A673 (cell line): ENCODE measurements around the gene LRRC30.

ENCODE experiments used
- EZH2 ChIP-seq: fragments of 200-600 bp; sonication (generic); IDR thresholded peaks from 2 replicates; pipeline ENCODE4 v1.6.1; 2017; ENCODE audit warnings: borderline replicate concordance, low read depth, mild to moderate bottlenecking, mixed read lengths, antibody characterized with exemption, low read length; ENCODE audit not compliant: poor library complexity, severe bottlenecking
- TF ChIP-seq, protein P1 (sequence below): fragments of 300-800, 200-600 bp; sonication (generic); conservative IDR thresholded peaks from 2 replicates; pipeline ENCODE4 v1.5.1; 2017; ENCODE audit warnings: low read depth, mild to moderate bottlenecking, antibody characterized with exemption, low read length, moderate library complexity, mixed read lengths

DNA sequence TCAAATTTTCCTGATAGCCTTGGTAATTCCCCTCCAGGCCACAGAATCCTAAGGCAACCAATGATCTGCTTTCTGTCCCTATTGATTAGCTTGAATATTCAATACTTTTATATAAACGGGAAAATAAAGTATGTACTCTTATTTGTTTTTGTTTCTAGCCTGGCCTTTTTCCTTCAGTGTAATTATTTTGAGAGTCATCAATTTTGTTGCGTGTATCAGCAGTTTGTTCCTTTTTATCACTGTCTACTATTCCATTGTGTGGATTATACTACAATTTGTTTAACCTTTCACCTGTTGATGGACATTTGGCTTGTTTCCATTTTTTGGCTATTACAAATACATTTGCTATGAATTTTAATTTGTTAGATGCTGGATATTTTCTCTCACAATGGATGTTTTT lies 39.2 kb upstream of the LRRC30 start:
- no peak for TF ChIP-seq EZH2
- TF ChIP-seq, protein P1, sequence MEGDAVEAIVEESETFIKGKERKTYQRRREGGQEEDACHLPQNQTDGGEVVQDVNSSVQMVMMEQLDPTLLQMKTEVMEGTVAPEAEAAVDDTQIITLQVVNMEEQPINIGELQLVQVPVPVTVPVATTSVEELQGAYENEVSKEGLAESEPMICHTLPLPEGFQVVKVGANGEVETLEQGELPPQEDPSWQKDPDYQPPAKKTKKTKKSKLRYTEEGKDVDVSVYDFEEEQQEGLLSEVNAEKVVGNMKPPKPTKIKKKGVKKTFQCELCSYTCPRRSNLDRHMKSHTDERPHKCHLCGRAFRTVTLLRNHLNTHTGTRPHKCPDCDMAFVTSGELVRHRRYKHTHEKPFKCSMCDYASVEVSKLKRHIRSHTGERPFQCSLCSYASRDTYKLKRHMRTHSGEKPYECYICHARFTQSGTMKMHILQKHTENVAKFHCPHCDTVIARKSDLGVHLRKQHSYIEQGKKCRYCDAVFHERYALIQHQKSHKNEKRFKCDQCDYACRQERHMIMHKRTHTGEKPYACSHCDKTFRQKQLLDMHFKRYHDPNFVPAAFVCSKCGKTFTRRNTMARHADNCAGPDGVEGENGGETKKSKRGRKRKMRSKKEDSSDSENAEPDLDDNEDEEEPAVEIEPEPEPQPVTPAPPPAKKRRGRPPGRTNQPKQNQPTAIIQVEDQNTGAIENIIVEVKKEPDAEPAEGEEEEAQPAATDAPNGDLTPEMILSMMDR: no peak
